ENCODE measurements around the gene CCNL1.

Gene CCNL1

GRCh38 chr3:157148196-157148889 lies 11.6 kb downstream of the CCNL1 start:
- Mint-ChIP-seq H3K4me3 (peak overlapping the region; percentile 15 to 18), H3K4me1 (ENCODE audit: low read depth in 2 of 2) (peaks cover 10 to 38% of the 10 kb centered on the region in 2 donors), H3K27me3 (no peaks in the 10 kb centered on the region), H3K9me3 (no peaks in the 10 kb centered on the region), H3K27ac (peak overlapping the region; percentile 62 to 76), H3K36me3 (ENCODE audit: insufficient read depth) (peaks cover 96% of the 10 kb centered on the region)
- DNase-seq: no peak
- ATAC-seq (replicated peaks): peak; percentile 21

- H3K4me3 Mint-ChIP-seq: peak overlapping the region in 1 of 2 donors; percentile 3
- peak overlapping the region; percentile 38 to 81 for H3K27ac Mint-ChIP-seq
- H3K4me1 Mint-ChIP-seq (ENCODE audit: low read depth in 2 of 2): peaks cover 7 to 33% of the 10 kb centered on the region in 2 donors
- ATAC-seq (replicated peaks) (peak; percentile 6), DNase-seq (no peak)
- H3K27me3 Mint-ChIP-seq: no peaks in the 10 kb centered on the region
- peaks cover 90% of the 10 kb centered on the region for H3K36me3 Mint-ChIP-seq (ENCODE audit: insufficient read depth)
- H3K9me3 Mint-ChIP-seq: no peaks in the 10 kb centered on the region
These were observed 12.7 kb downstream of the CCNL1 start for GRCh38 chr3:157147099-157147803.

GRCh38 chr3:157145606-157146322 lies 14.2 kb downstream of the CCNL1 start:
- peaks cover 3 to 24% of the 10 kb centered on the region in 2 donors for H3K4me1 Mint-ChIP-seq (ENCODE audit: low read depth in 2 of 2)
- DNase-seq: no peak

GRCh38 chr3:157142315-157142714 lies 17.6 kb downstream of the CCNL1 start:
- H3K27ac Mint-ChIP-seq: no peak overlapping the region

More at GRCh38 chr3:157145606-157146322, 14.2 kb downstream of the CCNL1 start:
- no peaks in the 10 kb centered on the region for H3K27me3 Mint-ChIP-seq
- no peaks in the 10 kb centered on the region for H3K9me3 Mint-ChIP-seq
- ATAC-seq (replicated peaks): no peak
- peak overlapping the region in 1 of 2 donors; percentile 81 for H3K27ac Mint-ChIP-seq
- peaks cover 80% of the 10 kb centered on the region for H3K36me3 Mint-ChIP-seq (ENCODE audit: insufficient read depth)
- H3K4me3 Mint-ChIP-seq: peak overlapping the region in 1 of 2 donors; percentile 30

GRCh38 chr3:157139938-157140534 lies 19.9 kb downstream of the CCNL1 start:
- peak overlapping the region in 1 of 2 donors; percentile 57 for H3K27ac Mint-ChIP-seq
- H3K9me3 Mint-ChIP-seq: no peaks in the 10 kb centered on the region
- DNase-seq (no peak), ATAC-seq (replicated peaks) (no peak)
- no peak overlapping the region for H3K4me3 Mint-ChIP-seq
- H3K4me1 Mint-ChIP-seq (ENCODE audit: low read depth in 2 of 2): peaks cover 0 to 11% of the 10 kb centered on the region in 2 donors
- peaks cover 38% of the 10 kb centered on the region for H3K36me3 Mint-ChIP-seq (ENCODE audit: insufficient read depth)
- H3K27me3 Mint-ChIP-seq: no peaks in the 10 kb centered on the region

More at GRCh38 chr3:157142315-157142714, 17.6 kb downstream of the CCNL1 start:
- no peak for DNase-seq
- peaks cover 61% of the 10 kb centered on the region for H3K36me3 Mint-ChIP-seq (ENCODE audit: insufficient read depth)
- H3K9me3 Mint-ChIP-seq: no peaks in the 10 kb centered on the region
- H3K4me3 Mint-ChIP-seq: no peak overlapping the region
- H3K27me3 Mint-ChIP-seq: no peaks in the 10 kb centered on the region
- ATAC-seq (replicated peaks): no peak
- H3K4me1 Mint-ChIP-seq (ENCODE audit: low read depth in 2 of 2): peaks cover 0 to 7% of the 10 kb centered on the region in 2 donors

GRCh38 chr3:157136647-157137387 lies 23.1 kb downstream of the CCNL1 start:
- DNase-seq (no peak), ATAC-seq (replicated peaks) (no peak)
- H3K27me3 Mint-ChIP-seq: no peaks in the 10 kb centered on the region
- H3K4me3 Mint-ChIP-seq: no peak overlapping the region
- peaks cover 12 to 25% of the 10 kb centered on the region in 2 donors for H3K4me1 Mint-ChIP-seq (ENCODE audit: low read depth in 2 of 2)
- peaks cover 16% of the 10 kb centered on the region for H3K36me3 Mint-ChIP-seq (ENCODE audit: insufficient read depth)
- H3K27ac Mint-ChIP-seq: no peak overlapping the region
- H3K9me3 Mint-ChIP-seq: no peaks in the 10 kb centered on the region

- Mint-ChIP-seq H3K27me3 (no peaks in the 10 kb centered on the region), H3K9me3 (no peaks in the 10 kb centered on the region), H3K4me3 (no peak overlapping the region), H3K4me1 (ENCODE audit: low read depth in 2 of 2) (peaks cover 21 to 34% of the 10 kb centered on the region in 2 donors), H3K27ac (no peak overlapping the region), H3K36me3 (ENCODE audit: insufficient read depth) (peaks cover 15% of the 10 kb centered on the region)
- ATAC-seq (replicated peaks) (no peak), DNase-seq (no peak)
These were observed 24.1 kb downstream of the CCNL1 start for GRCh38 chr3:157135671-157136396.

- H3K27me3 Mint-ChIP-seq: no peaks in the 10 kb centered on the region
- H3K36me3 Mint-ChIP-seq (ENCODE audit: insufficient read depth): peaks cover 19% of the 10 kb centered on the region
- H3K27ac Mint-ChIP-seq: peak overlapping the region; percentile 90 to 96
- no peaks in the 10 kb centered on the region for H3K9me3 Mint-ChIP-seq
- ATAC-seq (replicated peaks) (no peak), DNase-seq (no peak)
- peaks cover 31 to 43% of the 10 kb centered on the region in 2 donors for H3K4me1 Mint-ChIP-seq (ENCODE audit: low read depth in 2 of 2)
- H3K4me3 Mint-ChIP-seq: no peak overlapping the region
These were observed 25.2 kb downstream of the CCNL1 start for GRCh38 chr3:157134620-157135191.

DNA sequence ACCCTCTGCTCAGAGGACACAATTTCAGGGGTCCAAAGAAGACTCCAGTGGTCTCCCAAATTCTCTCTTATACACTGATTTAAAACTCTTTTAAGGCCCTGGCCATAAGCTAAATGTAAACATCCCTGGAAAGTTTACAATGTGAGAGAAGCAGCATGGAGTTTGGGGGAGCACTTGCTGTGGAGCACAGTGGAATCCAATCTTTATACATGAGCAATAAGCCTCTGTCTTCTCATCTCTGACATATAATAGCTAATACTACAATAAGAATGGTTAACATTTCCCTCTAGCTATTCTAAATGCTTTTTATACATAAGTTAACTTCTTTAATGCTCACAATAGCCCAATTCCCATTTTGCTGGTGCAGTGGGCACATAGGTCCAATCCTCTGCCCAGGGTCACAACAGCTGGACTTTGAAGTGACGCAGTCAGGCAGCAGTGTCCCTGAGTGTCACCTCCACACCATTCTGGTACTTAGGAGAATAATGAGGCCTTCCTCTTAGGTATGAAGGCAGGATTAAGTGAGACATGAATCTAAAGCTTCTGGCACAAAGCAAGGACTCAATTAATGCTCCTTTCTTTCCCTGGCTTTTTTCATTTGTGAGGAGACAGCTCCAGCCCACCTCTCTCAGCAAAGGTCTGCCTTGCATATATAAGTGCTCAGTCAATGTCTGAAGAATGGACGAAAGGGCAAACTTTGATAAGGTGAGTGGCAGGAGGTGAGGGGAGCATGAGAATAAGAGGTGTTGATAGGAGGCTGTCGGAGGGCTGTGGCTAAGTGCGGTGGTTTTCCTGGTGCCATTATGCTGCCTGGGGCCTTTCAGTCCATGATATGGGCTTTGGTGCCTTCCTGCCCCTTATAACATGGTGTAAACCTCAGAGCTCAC lies 26.3 kb downstream of the CCNL1 start:
- ATAC-seq (replicated peaks) (no peak), DNase-seq (no peak)
- no peak overlapping the region for H3K4me3 Mint-ChIP-seq
- H3K9me3 Mint-ChIP-seq: no peaks in the 10 kb centered on the region
- H3K4me1 Mint-ChIP-seq (ENCODE audit: low read depth in 2 of 2): peaks cover 41 to 54% of the 10 kb centered on the region in 2 donors
- no peaks in the 10 kb centered on the region for H3K27me3 Mint-ChIP-seq
- peaks cover 23% of the 10 kb centered on the region for H3K36me3 Mint-ChIP-seq (ENCODE audit: insufficient read depth)
- H3K27ac Mint-ChIP-seq: peak overlapping the region; percentile 90 to 96

DNA sequence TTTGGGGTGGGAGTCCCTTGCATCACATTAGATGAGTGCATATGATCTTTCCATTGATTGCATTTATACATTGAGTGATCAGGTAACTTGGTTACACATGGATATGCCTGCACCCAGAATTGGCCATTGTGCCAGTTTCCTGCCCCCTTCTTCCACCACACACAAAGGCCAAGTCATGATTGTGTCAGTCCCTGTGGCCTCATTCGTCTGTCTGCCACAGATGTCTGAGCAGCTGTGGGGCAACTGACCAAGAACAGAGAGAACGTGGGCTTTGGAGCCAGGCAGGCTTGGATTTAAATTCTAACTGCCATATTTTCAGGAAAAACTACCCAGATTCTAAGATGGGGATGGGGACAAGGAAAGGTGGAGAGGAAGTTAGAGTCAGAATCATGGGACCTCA lies 27.0 kb downstream of the CCNL1 start:
- ATAC-seq (replicated peaks) (no peak), DNase-seq (no peak)
- Mint-ChIP-seq H3K27ac (peak overlapping the region; percentile 90 to 96), H3K27me3 (no peaks in the 10 kb centered on the region), H3K4me1 (ENCODE audit: low read depth in 2 of 2) (peaks cover 49 to 60% of the 10 kb centered on the region in 2 donors), H3K9me3 (no peaks in the 10 kb centered on the region), H3K36me3 (ENCODE audit: insufficient read depth) (peaks cover 21% of the 10 kb centered on the region), H3K4me3 (no peak overlapping the region)

DNA sequence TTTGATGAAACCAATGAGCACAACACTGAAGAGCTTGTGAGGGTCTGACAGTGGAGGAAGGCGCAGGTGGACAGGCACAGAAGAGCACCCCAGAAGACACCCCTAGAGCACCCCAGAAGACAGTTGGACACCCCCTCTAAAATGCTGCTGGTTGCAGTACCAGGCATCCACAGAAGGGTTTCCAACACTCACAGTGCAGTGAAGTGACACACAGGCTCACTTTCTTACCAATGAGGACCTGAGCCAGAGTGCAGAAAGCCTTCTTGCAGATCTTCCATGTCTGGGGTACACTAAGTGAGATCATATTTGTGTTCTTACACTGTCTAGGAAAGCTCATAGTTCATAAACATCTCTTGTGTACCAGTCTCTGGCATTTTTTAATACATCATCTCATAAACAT lies 27.6 kb downstream of the CCNL1 start:
- H3K27me3 Mint-ChIP-seq: no peaks in the 10 kb centered on the region
- ATAC-seq (replicated peaks): no peak

More for the DNA sequence above, 27.6 kb downstream of the CCNL1 start:
- H3K4me3 Mint-ChIP-seq: peak overlapping the region; percentile 72 to 81
- H3K4me1 Mint-ChIP-seq (ENCODE audit: low read depth in 2 of 2): peaks cover 49 to 59% of the 10 kb centered on the region in 2 donors
- H3K27ac Mint-ChIP-seq: peak overlapping the region; percentile 90 to 96
- no peaks in the 10 kb centered on the region for H3K9me3 Mint-ChIP-seq
- no peak for DNase-seq
- H3K36me3 Mint-ChIP-seq (ENCODE audit: insufficient read depth): peaks cover 17% of the 10 kb centered on the region

All from effector memory CD8-positive, alpha-beta T cell (primary cell).